RWPE2 (cell line): Measurements from ENCODE around the gene TF.

Experiments
- ATAC-seq: fragments of 200-7000 bp; cut with Tn5 transposase; 3 replicates; pipeline ENCODE4 v1.9.1; 2021; ENCODE audit warnings: low read depth
- DNase-seq: peaks from one replicate; pipeline ENCODE4 v3.0.0-alpha.2; 2020; ENCODE audit warnings: low spot score
- H3K27ac ChIP-seq: fragments of 450-650 bp; 2 replicates; pipeline ENCODE4 v1.5.1; 2017; ENCODE audit warnings: mild to moderate bottlenecking; ENCODE audit not compliant: poor library complexity, severe bottlenecking
- H3K27me3 ChIP-seq: fragments of 250-450 bp; sonication (Bioruptor Pico); 2 replicates; pipeline ENCODE4 v1.5.1; 2021; ENCODE audit warnings: mild to moderate bottlenecking, moderate library complexity; ENCODE audit not compliant: insufficient read depth, poor library complexity, severe bottlenecking
- H3K36me3 ChIP-seq: fragments of 250-450 bp; sonication (Bioruptor Pico); 2 replicates; pipeline ENCODE4 v1.5.1; 2020; ENCODE audit warnings: low read depth, mild to moderate bottlenecking, moderate library complexity
- H3K4me1 ChIP-seq: fragments of 250-450 bp; sonication (Bioruptor Pico); 2 replicates; pipeline ENCODE4 v1.5.1; 2021; ENCODE audit warnings: mild to moderate bottlenecking, moderate library complexity; ENCODE audit not compliant: insufficient read depth, poor library complexity, severe bottlenecking
- H3K4me3 ChIP-seq: fragments of 250-450 bp; sonication (Bioruptor Pico); 2 replicates; pipeline ENCODE4 v1.5.1; 2021; ENCODE audit warnings: mild to moderate bottlenecking, moderate library complexity; ENCODE audit not compliant: severe bottlenecking
- H3K9me3 ChIP-seq: fragments of 250-450 bp; sonication (Bioruptor Pico); 2 replicates; pipeline ENCODE4 v1.5.1; 2021; ENCODE audit warnings: mild to moderate bottlenecking, moderate library complexity; ENCODE audit not compliant: severe bottlenecking
- CTCF ChIP-seq: fragments of 450-650 bp; IDR thresholded peaks from one replicate; pipeline ENCODE4 v1.5.1; 2017; ENCODE audit warnings: mild to moderate bottlenecking, moderate library complexity; ENCODE audit not compliant: poor library complexity, severe bottlenecking

TF gene

GRCh38 chr3:133746712-133747066 is 496 bp downstream of the TF start:
- no peak for TF ChIP-seq CTCF
- no peak for ATAC-seq
- H3K9me3 ChIP-seq: no peaks in the 10 kb centered on the region
- H3K4me1 ChIP-seq: no peaks in the 10 kb centered on the region
- no peak for DNase-seq
- H3K36me3 ChIP-seq: no peaks in the 10 kb centered on the region
- H3K27me3 ChIP-seq: peaks cover 28% of the 10 kb centered on the region
- H3K27ac ChIP-seq: no peak overlapping the region
- H3K4me3 ChIP-seq: no peak overlapping the region

GRCh38 chr3:133747373-133747772 is 1.2 kb downstream of the TF start:
- H3K4me1 ChIP-seq: no peaks in the 10 kb centered on the region
- H3K9me3 ChIP-seq: no peaks in the 10 kb centered on the region
- no peak for ATAC-seq
- no peaks in the 10 kb centered on the region for H3K36me3 ChIP-seq
- H3K4me3 ChIP-seq: no peak overlapping the region
- H3K27ac ChIP-seq: no peak overlapping the region
- TF ChIP-seq CTCF: no peak
- DNase-seq: no peak
- peaks cover 28% of the 10 kb centered on the region for H3K27me3 ChIP-seq

GRCh38 chr3:133747907-133748639 is 1.9 kb downstream of the TF start:
- Histone ChIP-seq H3K9me3 (no peaks in the 10 kb centered on the region), H3K27ac (no peak overlapping the region), H3K4me1 (no peaks in the 10 kb centered on the region), H3K36me3 (no peaks in the 10 kb centered on the region), H3K4me3 (no peak overlapping the region), H3K27me3 (peaks cover 28% of the 10 kb centered on the region)
- no peak for TF ChIP-seq CTCF
- DNase-seq (no peak), ATAC-seq (no peak)

GRCh38 chr3:133749427-133750258 is 3.5 kb downstream of the TF start:
- H3K27ac ChIP-seq: no peak overlapping the region
- no peak overlapping the region for H3K4me3 ChIP-seq
- no peaks in the 10 kb centered on the region for H3K4me1 ChIP-seq
- DNase-seq (no peak), ATAC-seq (no peak)
- no peaks in the 10 kb centered on the region for H3K9me3 ChIP-seq
- TF ChIP-seq CTCF: no peak
- peaks cover 28% of the 10 kb centered on the region for H3K27me3 ChIP-seq
- H3K36me3 ChIP-seq: no peaks in the 10 kb centered on the region

GRCh38 chr3:133750259-133750656 is 4.1 kb downstream of the TF start:
- Histone ChIP-seq H3K9me3 (no peaks in the 10 kb centered on the region), H3K36me3 (no peaks in the 10 kb centered on the region), H3K27ac (no peak overlapping the region), H3K4me1 (no peaks in the 10 kb centered on the region), H3K4me3 (no peak overlapping the region), H3K27me3 (peaks cover 23% of the 10 kb centered on the region)
- ATAC-seq: no peak
- TF ChIP-seq CTCF: no peak
- DNase-seq: no peak
